ENCODE measurements around the gene FCER1G. TPM values are rescaled to one million over a fixed set of nuclear protein-coding genes. Genes with fewer than 3 reads are reported as not detected.
A peak's percentile ranks its signal among the peaks of the same experiment; 100 is the strongest.

The FCER1G gene
- total and polyA plus RNA-seq, 2 of the 4 experiments (the other 2 are of a cell fraction), result 0.44 TPM; not detected in 1

GRCh38 chr1:161217831-161218230 is 2.7 kb downstream of the FCER1G start:
- Histone ChIP-seq H3K18ac (ENCODE audit: low read depth, low read length) (no peak overlapping the region), H3K4me1 (ENCODE audit: control insufficient read depth, insufficient read depth, low read length) (peaks cover 11% of the 10 kb centered on the region), H2AK5ac (ENCODE audit: low read depth, low read length) (peak overlapping the region; percentile 76; the same call in 1 of the 2 replicates), H4K91ac (ENCODE audit: insufficient read depth, low read depth, low read length) (0 out of 2 replicates have a peak overlapping the region, but pooled peaks have one; percentile 1), H3K4ac (ENCODE audit: low read depth, low read length) (peak overlapping the region; percentile 65), H2BK20ac (ENCODE audit: low read depth, low read length) (peak overlapping the region; percentile 51; the same call in 1 of the 2 replicates), H3K9ac (ENCODE audit: low read depth, low read length) (no peak overlapping the region), H3K56ac (ENCODE audit: extremely low read depth, insufficient read depth, low read length) (no peak overlapping the region), H3K9me1 (ENCODE audit: insufficient read depth, low read length) (peaks cover 14% of the 10 kb centered on the region), H3K14ac (replicated peaks; ENCODE audit: low read depth, low read length) (peak overlapping the region; percentile 65; the same call in 1 of the 2 replicates), H3K27ac (ENCODE audit: insufficient read depth, low read length) (peak overlapping the region; percentile 8), H3K27me3 (ENCODE audit: control insufficient read depth, insufficient read depth, low read length) (no peaks in the 10 kb centered on the region; the same call in 1 of the 2 replicates), H4K8ac (ENCODE audit: low read depth in 2 of 2, low read length in 2 of 2) (peak overlapping the region in 1 of 2 experiments; percentile 43; a peak in 1 of 4 replicates), H4K5ac (ENCODE audit: low read depth, low read length) (no peak overlapping the region), H3K79me1 (ENCODE audit: low read depth in 1 of 2, low read length in 2 of 2) (no peaks in the 10 kb centered on the region), H4K20me1 (ENCODE audit: insufficient read depth, low read length) (no peaks in the 10 kb centered on the region), H2BK5ac (ENCODE audit: low read depth, low read length, poor library complexity, severe bottlenecking) (peak overlapping the region; percentile 14), H2AFZ (replicated peaks; ENCODE audit: low read length, poor library complexity) (no peak overlapping the region), H3K9me3 (ENCODE audit: control insufficient read depth, insufficient read depth, low read length) (no peaks in the 10 kb centered on the region), H3K23ac (ENCODE audit: low read depth, low read length) (no peak overlapping the region), H3K4me3 (ENCODE audit: insufficient read depth, low read depth, low read length) (no peak overlapping the region), H3K36me3 (ENCODE audit: control insufficient read depth, insufficient read depth, low read length) (peaks cover 19% of the 10 kb centered on the region), H2BK15ac (ENCODE audit: low read depth, low read length) (0 out of 3 replicates have a peak overlapping the region, but pooled peaks have one; percentile 51), H3K4me2 (ENCODE audit: low read depth, low read length) (no peak overlapping the region), H2AK9ac (replicated peaks; ENCODE audit: low read depth, low read length, poor library complexity) (peak overlapping the region; percentile 60), H2BK120ac (ENCODE audit: low read depth, low read length) (peak overlapping the region; percentile 55; the same call in 1 of the 2 replicates)
- no peak for DNase-seq
- TF ChIP-seq USF2 (IDR thresholded peaks at IDR 0.05; ENCODE audit: low read depth, low read length) (no peak), RAD21 (IDR thresholded peaks at IDR 0.05; ENCODE audit: low read length) (no peak), SMC3 (IDR thresholded peaks at IDR 0.05; ENCODE audit: low read depth, low read length) (no peak), RCOR1 (IDR thresholded peaks at IDR 0.05; ENCODE audit: insufficient replicate concordance, low read length) (no peak), MAZ (IDR thresholded peaks at IDR 0.05; ENCODE audit: borderline replicate concordance, low read depth, low read length) (no peak), CEBPB (IDR thresholded peaks at IDR 0.05; ENCODE audit: low read depth, low read length) (no peak), CHD1 (IDR thresholded peaks at IDR 0.05; ENCODE audit: low read depth, low read length) (no peak), FOS (IDR thresholded peaks at IDR 0.05; ENCODE audit: low read depth, low read length) (no peak)
- TF ChIP-seq, protein P1, sequence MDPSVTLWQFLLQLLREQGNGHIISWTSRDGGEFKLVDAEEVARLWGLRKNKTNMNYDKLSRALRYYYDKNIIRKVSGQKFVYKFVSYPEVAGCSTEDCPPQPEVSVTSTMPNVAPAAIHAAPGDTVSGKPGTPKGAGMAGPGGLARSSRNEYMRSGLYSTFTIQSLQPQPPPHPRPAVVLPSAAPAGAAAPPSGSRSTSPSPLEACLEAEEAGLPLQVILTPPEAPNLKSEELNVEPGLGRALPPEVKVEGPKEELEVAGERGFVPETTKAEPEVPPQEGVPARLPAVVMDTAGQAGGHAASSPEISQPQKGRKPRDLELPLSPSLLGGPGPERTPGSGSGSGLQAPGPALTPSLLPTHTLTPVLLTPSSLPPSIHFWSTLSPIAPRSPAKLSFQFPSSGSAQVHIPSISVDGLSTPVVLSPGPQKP (IDR thresholded peaks at IDR 0.05; ENCODE audit: borderline replicate concordance, low read depth, low read length), result no peak
- 67% methylated on average over 1 of the region's 6 CpGs; no CpG with 5 or more reads in 1 of the 2 experiments for WGBS, 2 experiments (ENCODE audit: extremely low coverage in 2 of 2, insufficient read length in 1 of 2)
- CTCF ChIA-PET, result interaction anchor here (1.3 to 1.6 kb wide), 3 partner anchors 9 to 164 kb away, joined by 4 read pairs; partner anchors contain the start of gene PPOX
- dilution Hi-C loops (cut with HindIII; ENCODE audit: low sequenced_read_pairs, unreplicated experiment) (no loop called here), in situ Hi-C loops (cut with MboI; ENCODE audit: low sequenced_read_pairs) (loop anchor here (10.0 kb wide), 1 partner anchor 527 kb away; the partner anchor contains the start of gene DUSP12), intact Hi-C loops (cut with micrococcal nuclease) (no loop called here)
- BruUV-seq (replicated peaks), result no TSS peak
- POLR2A ChIA-PET (ENCODE audit: unreplicated experiment), result interaction anchor here (0.7 kb wide), 1 partner anchor 8 kb away, joined by 8 read pairs; the partner anchor contains the start of gene TOMM40L
- no peak for ATAC-seq (ENCODE audit: low read depth)

Data from IMR-90 (cell line).